Epidermal melanocyte (primary cell): ENCODE measurements around the gene IFI27.

Experiments used
- DNase-seq: peaks from one replicate; pipeline ENCODE4 v3.0.0; 2011; ENCODE audit warnings: low spot score; ENCODE audit not compliant: insufficient read length

Gene IFI27

GRCh38 chr14:94102768-94103482 lies 7.6 kb upstream of the IFI27 start:
- no peak for DNase-seq

DNA sequence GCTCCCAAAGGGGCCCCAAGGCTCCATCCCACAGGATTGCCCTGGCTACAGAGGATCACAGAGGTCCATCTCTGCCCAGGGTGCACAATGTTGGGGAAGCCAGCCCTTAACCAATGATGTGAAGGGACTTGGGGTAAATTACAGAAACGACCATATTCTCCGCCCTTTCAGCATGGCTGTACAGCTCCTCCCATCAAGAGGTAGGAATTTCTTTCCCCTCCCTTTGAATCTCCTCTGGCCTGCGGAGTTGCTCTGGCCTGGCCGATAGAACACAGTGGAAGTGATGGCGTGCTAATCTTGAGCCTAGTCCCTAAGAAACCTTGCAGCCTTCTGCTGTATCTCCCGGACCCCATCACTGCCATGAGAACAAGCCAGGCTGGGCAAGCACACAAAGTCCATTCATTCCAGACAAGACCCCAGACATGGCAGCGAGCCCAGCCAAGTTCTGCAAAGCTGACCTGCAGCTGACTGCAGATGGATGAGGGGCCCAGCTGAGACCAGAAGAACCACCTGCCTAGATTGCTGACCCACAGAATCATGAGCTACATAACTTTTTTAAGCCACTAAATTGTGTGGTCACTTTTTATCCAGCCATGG lies 6.9 kb upstream of the IFI27 start:
- DNase-seq, result no peak

DNA sequence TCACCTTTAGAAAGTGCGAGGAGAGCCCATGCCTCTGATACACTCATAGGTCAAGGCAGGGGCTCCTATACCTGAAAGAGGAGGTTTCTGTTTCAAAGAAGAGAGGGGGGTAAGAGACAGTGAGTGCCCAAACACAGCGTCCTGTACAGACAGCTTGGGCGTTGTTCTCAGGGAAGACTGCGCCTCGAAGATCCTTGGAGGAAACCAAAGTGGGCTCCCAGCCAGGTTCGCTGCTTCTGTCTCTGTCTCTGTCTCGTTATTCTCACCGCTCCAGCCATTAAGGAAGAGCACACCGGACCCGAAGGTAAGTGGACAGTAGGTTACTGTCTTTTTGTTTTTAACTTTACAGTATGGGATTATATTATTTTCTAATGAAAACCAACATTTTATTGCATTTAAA lies 5.8 kb upstream of the IFI27 start:
- no peak for DNase-seq

DNA sequence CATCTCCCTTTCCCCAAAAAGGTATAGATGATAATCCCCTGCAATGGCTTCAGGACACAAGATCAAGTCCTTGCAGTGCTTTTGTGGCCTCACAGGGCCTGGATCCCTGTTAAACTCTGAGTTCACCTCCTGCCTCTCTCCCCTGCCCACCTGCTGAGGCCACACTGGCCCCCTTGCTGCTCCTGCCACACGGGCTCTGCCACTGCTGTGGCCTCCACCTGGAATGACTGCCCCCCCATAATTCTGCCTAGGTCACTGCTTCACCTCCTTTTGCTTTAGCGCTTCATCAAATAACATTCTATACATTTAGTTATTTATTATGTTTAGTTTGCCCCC lies 653 bp upstream of the IFI27 start:
- DNase-seq, result no peak

GRCh38 chr14:94111276-94112095 lies 950 bp downstream of the IFI27 start:
- no peak for DNase-seq

GRCh38 chr14:94112513-94113063 lies 2.1 kb downstream of the IFI27 start:
- DNase-seq, result no peak

GRCh38 chr14:94113073-94113472 lies 2.5 kb downstream of the IFI27 start:
- no peak for DNase-seq

- no peak for DNase-seq
These were observed 3.0 kb downstream of the IFI27 start for GRCh38 chr14:94113490-94113889.

GRCh38 chr14:94113908-94114588 lies 3.5 kb downstream of the IFI27 start:
- no peak for DNase-seq

DNA sequence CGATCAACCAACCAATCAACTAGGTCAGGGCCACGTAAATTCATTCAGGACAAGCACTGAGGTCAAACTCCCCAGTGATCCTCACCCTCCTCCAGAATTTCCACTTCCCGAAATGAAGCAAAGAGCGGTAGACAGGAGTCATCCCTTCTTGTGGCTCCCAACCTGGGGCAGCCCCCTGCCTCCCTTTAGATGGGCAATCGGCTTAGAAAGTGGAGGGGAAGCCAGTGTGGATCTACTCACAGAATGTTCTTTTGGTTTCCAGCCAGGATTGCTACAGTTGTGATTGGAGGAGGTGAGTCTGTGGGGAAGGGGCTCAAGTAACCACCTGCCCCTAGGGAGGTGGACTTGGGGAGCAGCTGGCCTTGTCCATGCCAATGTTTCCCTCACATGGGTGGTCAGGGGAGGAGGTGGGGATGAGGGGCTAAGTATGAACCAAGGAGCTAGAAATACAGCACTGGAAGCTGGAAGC lies 4.1 kb downstream of the IFI27 start:
- no peak for DNase-seq

GRCh38 chr14:94115058-94115591 lies 4.6 kb downstream of the IFI27 start:
- DNase-seq, result no peak

- no peak for DNase-seq
These were observed 5.1 kb downstream of the IFI27 start for GRCh38 chr14:94115631-94116030.

DNA sequence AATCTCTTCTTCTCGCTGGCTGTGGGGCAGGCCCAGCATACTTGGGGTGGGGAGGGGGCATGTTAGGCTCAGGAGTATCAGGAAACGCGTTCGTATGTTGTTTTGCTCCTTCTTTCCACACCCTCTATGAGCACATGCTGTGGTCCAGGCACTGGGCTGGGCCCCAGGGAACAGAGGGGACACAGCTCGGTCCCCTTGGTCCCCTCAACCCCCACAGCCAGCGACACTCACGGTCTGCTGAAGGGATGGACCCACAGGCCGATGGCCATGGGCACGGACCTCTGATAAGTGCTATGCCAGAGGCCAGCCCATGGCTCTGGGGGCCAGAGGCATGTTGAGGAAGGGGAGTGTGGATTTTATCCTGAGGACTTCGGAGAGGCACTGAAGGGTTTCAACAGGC lies 6.2 kb downstream of the IFI27 start:
- no peak for DNase-seq

DNA sequence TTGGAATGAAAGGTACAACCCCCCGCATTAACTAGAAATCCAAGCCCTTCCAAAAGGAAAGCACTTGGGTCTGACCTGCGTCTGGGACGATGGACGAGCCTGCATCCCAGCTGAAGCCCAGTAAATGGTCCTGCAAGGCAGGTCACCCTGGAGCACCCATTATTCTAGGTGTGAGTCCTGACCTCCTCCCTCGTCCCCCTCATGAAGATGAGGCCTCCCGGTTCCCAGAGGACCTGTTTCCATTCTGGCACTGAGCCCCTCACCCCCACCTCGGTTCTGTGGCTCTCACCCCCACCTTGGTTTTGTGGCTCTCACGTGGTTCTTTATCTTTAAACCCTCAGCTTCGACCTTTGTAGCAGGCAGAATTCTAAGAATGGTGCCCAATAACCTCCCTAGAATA lies 7.3 kb downstream of the IFI27 start:
- no peak for DNase-seq

- no peak for DNase-seq
These were observed 8.5 kb downstream of the IFI27 start for GRCh38 chr14:94119071-94119470.

- DNase-seq, result no peak
These were observed 10.3 kb downstream of the IFI27 start for GRCh38 chr14:94120667-94121340.

- DNase-seq, result no peak
These were observed 10.9 kb downstream of the IFI27 start for GRCh38 chr14:94121485-94121884.

DNA sequence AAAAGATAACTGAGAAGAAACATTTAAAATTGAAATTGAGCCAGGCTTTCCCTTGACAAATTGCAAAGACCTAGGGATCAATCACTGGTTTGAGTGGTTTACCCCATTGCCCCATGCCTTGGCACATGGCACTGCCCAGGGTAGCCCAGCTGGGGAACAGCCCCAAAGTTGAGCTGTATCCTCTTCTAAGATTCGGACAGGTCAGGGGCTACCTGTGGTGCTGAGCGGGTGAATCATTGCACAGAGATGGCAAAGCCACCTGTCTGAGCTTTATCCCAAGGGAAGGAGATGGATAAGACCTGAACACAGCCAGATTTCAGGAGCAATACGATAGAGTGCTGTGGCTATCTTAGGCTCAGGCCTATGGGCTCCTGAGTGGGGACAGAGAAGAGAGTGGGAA lies 11.9 kb downstream of the IFI27 start:
- DNase-seq, result no peak

GRCh38 chr14:94123296-94123695 lies 12.8 kb downstream of the IFI27 start:
- no peak for DNase-seq

DNA sequence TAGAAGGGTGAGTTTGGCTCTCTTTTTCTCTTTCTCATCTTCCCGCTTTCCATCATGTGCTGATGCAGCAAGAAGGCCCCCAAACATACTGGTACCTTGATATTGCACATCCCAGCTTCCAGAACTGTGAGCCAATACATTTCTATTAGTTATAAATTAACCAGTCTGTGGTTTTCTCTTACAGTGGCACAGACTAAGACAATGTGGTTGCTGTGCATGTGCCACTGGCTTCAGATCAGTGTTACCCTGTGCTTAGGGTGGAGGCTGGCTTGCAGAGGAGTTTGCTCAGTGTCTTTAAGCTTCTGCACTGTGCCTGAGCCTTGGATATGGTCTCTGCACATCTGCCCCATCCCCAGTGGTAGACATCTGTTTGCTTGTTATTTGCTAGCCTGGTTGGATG lies 13.3 kb downstream of the IFI27 start:
- no peak for DNase-seq
